GM12878 (cell line): ENCODE measurements around the gene HSBP1. TPM values are rescaled to one million over a fixed set of nuclear protein-coding genes. Genes with fewer than 3 reads are reported as not detected.

Source experiments
- ATAC-seq: fragments of 200-7000 bp; cut with Tn5 transposase; 3 replicates; pipeline ENCODE4 v1.9.1; 2020; ENCODE audit warnings: mild to moderate bottlenecking, moderate library complexity
- BruUV-seq: library from RNA; stranded (reverse); fragments of 400-500 nt; replicated peaks from 2 replicates; lab custom pipeline; 2021; lab: Mats Ljungman, UMichigan
- CTCF ChIA-PET: fragments of 300-600 bp; sonication (Branson Sonifier 250); formaldehyde crosslinking; extraction: SDS; loops from one replicate; lab custom pipeline; 2021; ENCODE audit warnings: inconsistent platforms; lab: Yijun Ruan, JAX
- POLR2A ChIA-PET: fragments of 350-600 bp; formaldehyde crosslinking; extraction: SDS; loops from one replicate; lab custom pipeline; 2021; ENCODE audit warnings: inconsistent platforms; lab: Charles Lee
- RAD21 ChIA-PET: fragments of 300-600 bp; sonication (Branson Sonifier 250); formaldehyde crosslinking; loops from one replicate; lab custom pipeline; 2023; ENCODE audit warnings: antibody characterized with exemption; ENCODE audit not compliant: unreplicated experiment; lab: Charles Lee
- SMC1A ChIA-PET: fragments of 300-600 bp; sonication (Branson Sonifier 250); formaldehyde crosslinking; loops from one replicate; lab custom pipeline; 2023; ENCODE audit not compliant: unreplicated experiment, uncharacterized antibody; lab: Charles Lee
- DNase-seq: peaks from one replicate; pipeline ENCODE4 v3.0.0-alpha.2; 2011; ENCODE audit warnings: low read depth, low spot score
- FAIRE-seq: peaks from 3 replicates; lab custom pipeline; 2011; peaks lifted over from hg19 to GRCh38; lab: Jason Lieb, UNC
- H2AFZ ChIP-seq: 2 replicates; pipeline ENCODE4 v1.6.0; 2011; ENCODE audit warnings: low read depth, low read length, control low read depth; ENCODE audit not compliant: control insufficient read depth
- H3K27ac ChIP-seq: 2 replicates; pipeline ENCODE4 v1.5.1; 2011; ENCODE audit warnings: control low read depth; ENCODE audit not compliant: control insufficient read depth, insufficient read depth
- H3K27me3 ChIP-seq, 2 experiments: replicated peaks in 1 of 2; 2 replicates each; pipeline versions ENCODE4 v1.6.0 to v1.6.1; 2011; ENCODE audit warnings: low read length in 1 of 2; ENCODE audit not compliant: control insufficient read depth in 2 of 2, insufficient read depth in 2 of 2
- H3K36me3 ChIP-seq, 2 experiments: 2 replicates each; pipeline ENCODE4 v1.5.1; 2011; ENCODE audit warnings: low read length in 1 of 2; ENCODE audit not compliant: control insufficient read depth in 2 of 2, insufficient read depth in 2 of 2
- H3K4me1 ChIP-seq: 2 replicates; pipeline ENCODE4 v1.6.1; 2011; ENCODE audit warnings: mild to moderate bottlenecking, low read length, moderate library complexity, mixed read lengths; ENCODE audit not compliant: control insufficient read depth, insufficient read depth
- H3K4me2 ChIP-seq: 2 replicates; pipeline ENCODE4 v1.6.0; 2011; ENCODE audit warnings: control low read depth; ENCODE audit not compliant: control insufficient read depth, insufficient read depth
- H3K4me3 ChIP-seq: fragments of 200-600 bp; sonication (generic); 2 replicates; pipeline ENCODE4 v1.5.1; 2016
- H3K79me2 ChIP-seq: 2 replicates; pipeline ENCODE4 v1.6.0; 2011; ENCODE audit warnings: low read length; ENCODE audit not compliant: control insufficient read depth, insufficient read depth
- H3K9ac ChIP-seq: 2 replicates; pipeline ENCODE4 v1.8.0; 2011; ENCODE audit warnings: low read length, control low read depth, mixed read lengths; ENCODE audit not compliant: control insufficient read depth, insufficient read depth
- H3K9me3 ChIP-seq: replicated peaks from 3 replicates; pipeline ENCODE4 v1.5.1; 2011; ENCODE audit warnings: mild to moderate bottlenecking, low read length; ENCODE audit not compliant: control insufficient read depth, insufficient read depth
- H4K20me1 ChIP-seq: 2 replicates; pipeline ENCODE4 v1.6.0; 2011; ENCODE audit not compliant: control insufficient read depth, insufficient read depth
- CREM ChIP-seq: IDR thresholded peaks from 2 replicates; pipeline ENCODE4 v1.6.1; 2014; ENCODE audit warnings: antibody characterized with exemption, low read depth
- GATAD2B ChIP-seq: fragments of 450-650 bp; conservative IDR thresholded peaks from 2 replicates; pipeline ENCODE4 v1.6.1; 2017; ENCODE audit warnings: low read depth, mild to moderate bottlenecking, moderate library complexity
- LARP7 ChIP-seq: fragments of 450-650 bp; IDR thresholded peaks from 2 replicates; pipeline ENCODE4 v1.6.1; 2017; ENCODE audit warnings: mild to moderate bottlenecking
- MEF2B ChIP-seq: fragments of 450-650 bp; IDR thresholded peaks from 2 replicates; pipeline ENCODE4 v1.6.1; 2018; ENCODE audit warnings: mild to moderate bottlenecking, moderate library complexity; ENCODE audit not compliant: partially characterized antibody, poor library complexity, severe bottlenecking
- NFYB ChIP-seq: IDR thresholded peaks from 2 replicates; pipeline ENCODE4 v1.6.1; 2011; ENCODE audit warnings: low read depth, mild to moderate bottlenecking, low read length, improper control_type of control experiment, moderate library complexity; ENCODE audit not compliant: insufficient read depth
- NR2C1 ChIP-seq: fragments of 450-650 bp; IDR thresholded peaks from 2 replicates; pipeline ENCODE4 v1.6.1; 2017; ENCODE audit warnings: antibody characterized with exemption, mild to moderate bottlenecking, moderate library complexity
- PAX8 ChIP-seq: fragments of 450-650 bp; IDR thresholded peaks from 2 replicates; pipeline ENCODE4 v1.6.1; 2017; ENCODE audit warnings: mild to moderate bottlenecking, moderate library complexity
- PML ChIP-seq: IDR thresholded peaks from 2 replicates; pipeline ENCODE4 v1.6.1; 2012; ENCODE audit warnings: low read length, inconsistent platforms
- TAF1 ChIP-seq: IDR thresholded peaks from 2 replicates; pipeline ENCODE4 v1.6.1; 2011; ENCODE audit warnings: mild to moderate bottlenecking, low read depth, low read length, borderline replicate concordance
- WRNIP1 ChIP-seq: IDR thresholded peaks from 2 replicates; pipeline ENCODE4 v1.6.1; 2011; ENCODE audit warnings: low read depth, low read length, improper control_type of control experiment, borderline replicate concordance
- YY1 ChIP-seq: IDR thresholded peaks from 2 replicates; pipeline ENCODE4 v1.6.1; 2011; ENCODE audit warnings: low read depth, mild to moderate bottlenecking, low read length
- WGBS: methylation state at CpG from one replicate; pipeline ENCODE4 v1.1.6; 2016; ENCODE audit warnings: low lambda C conversion rate; ENCODE audit not compliant: insufficient replicate concordance, insufficient coverage; ENCODE audit errors: missing lambda C conversion rate; 5-methylcytosine and 5-hydroxymethylcytosine counted together
- in situ Hi-C: fragments of 300-500 bp; cut with MboI; formaldehyde crosslinking; loops from 9 replicates; pipeline ENCODE4 v1.14.3; 2018; ENCODE audit warnings: mixed read lengths
- intact Hi-C: fragments of 100-400 bp; cut with micrococcal nuclease; formaldehyde crosslinking; loops from one replicate; pipeline ENCODE4 v1.14.2; 2022; ENCODE audit not compliant: unreplicated experiment
- polyA plus RNA-seq, 11 experiments: library from polyadenylated mRNA; depleted of rRNA in 4 of 11; unstranded in 6 of 11; stranded (reverse) in 5 of 11; fragments of >200 nt; fragmentation: Nextera tagmentation in 4 of 11; fragmentation: Illumina TruSeq in 1 of 11; extraction: Ambion mirVana in 4 of 11; extraction: Trizol in 1 of 11; gene quantifications; 1 replicate in 1 of 11; 2 replicates in 10 of 11; pipeline versions ENCODE4 v1.2.1 to v1.2.3, GENCODE V29; 2011 to 2016; ENCODE audit warnings: inconsistent platforms in 2 of 11, missing spikeins in 2 of 11, low read depth in 1 of 11
- total RNA-seq, 4 experiments: library from RNA; depleted of rRNA in 3 of 4; stranded (reverse); fragments of >200 nt in 3 of 4; fragmentation: Illumina TruSeq in 1 of 4; extraction: Trizol in 1 of 4; gene quantifications; 2 replicates each; pipeline versions ENCODE4 v1.2.1 to v1.2.3, GENCODE V29; 2013 to 2021
- TF ChIP-seq, protein P1 (sequence below): fragments of 450-650 bp; formaldehyde crosslinking; IDR thresholded peaks from 2 replicates; pipeline ENCODE4 v1.4.0; 2022; ENCODE audit warnings: mild to moderate bottlenecking, moderate library complexity
- TF ChIP-seq, protein P2 (sequence below): fragments of 450-650 bp; IDR thresholded peaks from 2 replicates; pipeline ENCODE4 v1.6.1; 2016; ENCODE audit warnings: mild to moderate bottlenecking, moderate library complexity, borderline replicate concordance

The HSBP1 gene
- total and polyA plus RNA-seq, 10 of the 15 experiments (the other 5 are each of a cell fraction or from before 2014, with no cell fraction given): 26.6 to 263 (median 95.7) TPM

DNA sequence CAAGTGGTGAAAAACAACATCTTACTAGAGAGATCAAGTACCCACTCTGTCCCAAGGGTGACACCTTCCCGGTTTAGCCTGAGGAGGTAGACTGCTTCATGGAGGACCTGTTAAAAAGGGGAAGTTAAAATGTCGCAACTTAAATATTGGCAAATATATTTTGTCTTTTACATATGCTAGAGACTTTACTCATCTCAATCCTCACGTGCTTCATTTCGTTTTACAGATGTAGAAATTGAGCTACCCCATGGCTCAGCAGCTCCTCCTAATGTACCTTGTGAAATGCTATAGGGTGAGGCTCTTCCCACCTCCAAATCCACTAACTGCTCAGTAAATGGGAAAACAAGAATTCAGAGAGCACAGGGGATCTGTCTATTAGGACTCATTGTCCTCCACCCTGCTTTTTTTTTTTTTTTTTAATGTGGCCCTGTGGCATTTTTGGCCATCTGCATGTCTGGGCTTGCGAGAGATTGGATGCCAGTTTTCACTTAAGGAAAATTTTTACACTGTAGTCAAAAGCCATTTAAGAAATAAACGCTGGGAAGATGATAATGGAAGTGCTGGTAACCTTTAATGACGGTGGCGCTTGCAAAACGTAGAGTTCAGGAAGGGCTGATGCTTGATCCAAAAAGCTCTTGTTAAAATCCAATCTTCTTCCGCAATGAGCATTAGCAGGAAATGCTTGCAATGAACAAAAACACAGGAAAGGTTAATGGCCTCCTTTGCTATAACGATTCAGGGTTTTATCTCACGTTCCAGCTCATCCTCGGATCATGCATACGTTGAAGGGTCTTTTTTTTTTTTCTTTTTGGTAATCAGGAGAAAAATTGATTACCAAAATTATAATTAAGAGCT lies 39.8 kb downstream of the HSBP1 start:
- TF ChIP-seq, protein P1, sequence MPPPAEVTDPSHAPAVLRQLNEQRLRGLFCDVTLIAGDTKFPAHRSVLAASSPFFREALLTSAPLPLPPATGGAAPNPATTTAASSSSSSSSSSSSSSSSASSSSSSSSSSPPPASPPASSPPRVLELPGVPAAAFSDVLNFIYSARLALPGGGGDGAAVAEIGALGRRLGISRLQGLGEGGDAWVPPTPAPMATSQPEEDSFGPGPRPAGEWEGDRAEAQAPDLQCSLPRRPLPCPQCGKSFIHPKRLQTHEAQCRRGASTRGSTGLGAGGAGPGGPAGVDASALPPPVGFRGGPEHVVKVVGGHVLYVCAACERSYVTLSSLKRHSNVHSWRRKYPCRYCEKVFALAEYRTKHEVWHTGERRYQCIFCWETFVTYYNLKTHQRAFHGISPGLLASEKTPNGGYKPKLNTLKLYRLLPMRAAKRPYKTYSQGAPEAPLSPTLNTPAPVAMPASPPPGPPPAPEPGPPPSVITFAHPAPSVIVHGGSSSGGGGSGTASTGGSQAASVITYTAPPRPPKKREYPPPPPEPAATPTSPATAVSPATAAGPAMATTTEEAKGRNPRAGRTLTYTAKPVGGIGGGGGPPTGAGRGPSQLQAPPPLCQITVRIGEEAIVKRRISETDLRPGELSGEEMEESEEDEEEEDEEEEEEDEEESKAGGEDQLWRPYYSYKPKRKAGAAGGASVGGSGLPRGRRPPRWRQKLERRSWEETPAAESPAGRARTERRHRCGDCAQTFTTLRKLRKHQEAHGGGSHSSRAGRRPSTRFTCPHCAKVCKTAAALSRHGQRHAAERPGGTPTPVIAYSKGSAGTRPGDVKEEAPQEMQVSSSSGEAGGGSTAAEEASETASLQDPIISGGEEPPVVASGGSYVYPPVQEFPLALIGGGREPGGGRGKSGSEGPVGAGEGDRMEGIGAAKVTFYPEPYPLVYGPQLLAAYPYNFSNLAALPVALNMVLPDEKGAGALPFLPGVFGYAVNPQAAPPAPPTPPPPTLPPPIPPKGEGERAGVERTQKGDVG: no peak
- TF ChIP-seq, protein P2, sequence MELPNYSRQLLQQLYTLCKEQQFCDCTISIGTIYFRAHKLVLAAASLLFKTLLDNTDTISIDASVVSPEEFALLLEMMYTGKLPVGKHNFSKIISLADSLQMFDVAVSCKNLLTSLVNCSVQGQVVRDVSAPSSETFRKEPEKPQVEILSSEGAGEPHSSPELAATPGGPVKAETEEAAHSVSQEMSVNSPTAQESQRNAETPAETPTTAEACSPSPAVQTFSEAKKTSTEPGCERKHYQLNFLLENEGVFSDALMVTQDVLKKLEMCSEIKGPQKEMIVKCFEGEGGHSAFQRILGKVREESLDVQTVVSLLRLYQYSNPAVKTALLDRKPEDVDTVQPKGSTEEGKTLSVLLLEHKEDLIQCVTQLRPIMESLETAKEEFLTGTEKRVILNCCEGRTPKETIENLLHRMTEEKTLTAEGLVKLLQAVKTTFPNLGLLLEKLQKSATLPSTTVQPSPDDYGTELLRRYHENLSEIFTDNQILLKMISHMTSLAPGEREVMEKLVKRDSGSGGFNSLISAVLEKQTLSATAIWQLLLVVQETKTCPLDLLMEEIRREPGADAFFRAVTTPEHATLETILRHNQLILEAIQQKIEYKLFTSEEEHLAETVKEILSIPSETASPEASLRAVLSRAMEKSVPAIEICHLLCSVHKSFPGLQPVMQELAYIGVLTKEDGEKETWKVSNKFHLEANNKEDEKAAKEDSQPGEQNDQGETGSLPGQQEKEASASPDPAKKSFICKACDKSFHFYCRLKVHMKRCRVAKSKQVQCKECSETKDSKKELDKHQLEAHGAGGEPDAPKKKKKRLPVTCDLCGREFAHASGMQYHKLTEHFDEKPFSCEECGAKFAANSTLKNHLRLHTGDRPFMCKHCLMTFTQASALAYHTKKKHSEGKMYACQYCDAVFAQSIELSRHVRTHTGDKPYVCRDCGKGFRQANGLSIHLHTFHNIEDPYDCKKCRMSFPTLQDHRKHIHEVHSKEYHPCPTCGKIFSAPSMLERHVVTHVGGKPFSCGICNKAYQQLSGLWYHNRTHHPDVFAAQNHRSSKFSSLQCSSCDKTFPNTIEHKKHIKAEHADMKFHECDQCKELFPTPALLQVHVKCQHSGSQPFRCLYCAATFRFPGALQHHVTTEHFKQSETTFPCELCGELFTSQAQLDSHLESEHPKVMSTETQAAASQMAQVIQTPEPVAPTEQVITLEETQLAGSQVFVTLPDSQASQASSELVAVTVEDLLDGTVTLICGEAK: no peak
- no peak for TF ChIP-seq NR2C1
- TF ChIP-seq TAF1: no peak
- no peak for TF ChIP-seq YY1
- TF ChIP-seq WRNIP1: no peak
- no peak for TF ChIP-seq GATAD2B
- TF ChIP-seq CREM: no peak
- no peak for TF ChIP-seq LARP7
- TF ChIP-seq PAX8: no peak
- no peak for TF ChIP-seq PML
- TF ChIP-seq NFYB: no peak
- TF ChIP-seq MEF2B: no peak
- TF ChIP-seq, all 136 proteins: peak for 0
- H3K4me1 ChIP-seq: no peaks in the 10 kb centered on the region
- intact Hi-C loops: no loop called here
- H3K36me3 ChIP-seq: no peaks in the 10 kb centered on the region
- DNase-seq (no peak), FAIRE-seq (no peak), ATAC-seq (no peak)
- H3K9me3 ChIP-seq: no peaks in the 10 kb centered on the region
- no peaks in the 10 kb centered on the region for H4K20me1 ChIP-seq
- no peak overlapping the region for H2AFZ ChIP-seq
- H3K9ac ChIP-seq: no peak overlapping the region
- peaks cover 0 to 1% of the 10 kb centered on the region in 2 experiments; a peak in 1 of 4 replicates for H3K27me3 ChIP-seq
- H3K4me2 ChIP-seq: no peak overlapping the region
- no peak overlapping the region for H3K4me3 ChIP-seq
- H3K79me2 ChIP-seq: no peaks in the 10 kb centered on the region
- BruUV-seq: no TSS peak
- ChIA-PET RAD21 (no interaction called here), SMC1A (no interaction called here), CTCF (interaction anchor here (1.0 kb wide), 1 partner anchor 18 kb away, joined by 3 read pairs; no protein-coding TSS in a partner anchor), POLR2A (no interaction called here)
- WGBS: 44% methylated on average over 14 of the region's 14 CpGs
- no peak overlapping the region for H3K27ac ChIP-seq
- in situ Hi-C loops: no loop called here
